Endodermal cell (in vitro differentiated cells): ENCODE results near the gene NTRK2. TPM values are rescaled to one million over a fixed set of nuclear protein-coding genes. Genes with fewer than 3 reads are reported as not detected.
A peak's percentile ranks its signal among the peaks of the same experiment; 100 is the strongest.

ENCODE experiments used
- DNase-seq: peaks from one replicate; pipeline ENCODE4 v3.0.0-alpha.2; 2017
- H3K27ac ChIP-seq: 2 replicates; pipeline ENCODE4 v1.5.1; 2013; ENCODE audit warnings: mild to moderate bottlenecking, low read depth, low read length, moderate library complexity
- H3K27me3 ChIP-seq: 2 replicates; pipeline ENCODE4 v1.6.1; 2013; ENCODE audit warnings: mild to moderate bottlenecking, low read length, moderate library complexity; ENCODE audit not compliant: insufficient read depth, control insufficient read depth, poor library complexity, severe bottlenecking
- H3K36me3 ChIP-seq: 2 replicates; pipeline ENCODE4 v1.7.0; 2013; ENCODE audit warnings: mild to moderate bottlenecking, low read length, moderate library complexity; ENCODE audit not compliant: control insufficient read depth, insufficient read depth
- H3K4me1 ChIP-seq: one replicate; pipeline ENCODE4 v1.7.0; 2013; ENCODE audit warnings: low read length; ENCODE audit not compliant: control insufficient read depth, insufficient read depth
- H3K4me3 ChIP-seq: 2 replicates; pipeline ENCODE4 v1.5.1; 2013; ENCODE audit warnings: mild to moderate bottlenecking, low read length, moderate library complexity
- H3K9ac ChIP-seq: 2 replicates; pipeline ENCODE4 v1.6.1; 2013; ENCODE audit warnings: mild to moderate bottlenecking, low read length, moderate library complexity; ENCODE audit not compliant: poor library complexity, severe bottlenecking; ENCODE audit errors: extremely low read depth
- H3K9me3 ChIP-seq: 2 replicates; pipeline ENCODE4 v1.6.1; 2013; ENCODE audit warnings: mild to moderate bottlenecking, low read length, moderate library complexity; ENCODE audit not compliant: control insufficient read depth
- H3K27ac Mint-ChIP-seq: 2 replicates; pipeline ENCODE4 v1.8.0; 2020; ENCODE audit warnings: mixed read lengths
- H3K27me3 Mint-ChIP-seq: 2 replicates; pipeline ENCODE4 v1.8.0; 2021; ENCODE audit warnings: mild to moderate bottlenecking, mixed read lengths; ENCODE audit not compliant: insufficient read depth
- H3K36me3 Mint-ChIP-seq: 2 replicates; pipeline ENCODE4 v1.8.0; 2020; ENCODE audit warnings: low read depth, mixed read lengths
- H3K4me1 Mint-ChIP-seq: 2 replicates; pipeline ENCODE4 v1.8.0; 2020; ENCODE audit warnings: mixed read lengths
- H3K4me3 Mint-ChIP-seq: 2 replicates; pipeline ENCODE4 v1.8.0; 2020; ENCODE audit warnings: mild to moderate bottlenecking, moderate library complexity, mixed read lengths
- H3K9me3 Mint-ChIP-seq: 2 replicates; pipeline ENCODE4 v1.8.0; 2020; ENCODE audit warnings: mild to moderate bottlenecking, mixed read lengths
- WGBS, 2 experiments: methylation state at CpG; one replicate each; pipeline versions ENCODE4 v1.1.5 to v1.1.7; 2013; ENCODE audit warnings: missing lambda C conversion rate in 2 of 2, mixed read lengths in 1 of 2; ENCODE audit not compliant: insufficient coverage in 1 of 2, insufficient read length in 1 of 2; 5-methylcytosine and 5-hydroxymethylcytosine counted together
- total RNA-seq, 2 donors: library from RNA; stranded (reverse); fragmentation: NEBNext Ultra II Directional in 1 of 2; extraction: Animal tissue kit (Norgen Biotek cat#: 25700) in 1 of 2; gene quantifications; 2 replicates in 1 of 2; 3 replicates in 1 of 2; pipeline ENCODE4 v1.2.1, GENCODE V29; 2021
- TF ChIP-seq, protein P1 (sequence below): fragments of 200-600 bp; sonication (generic); conservative IDR thresholded peaks from 2 replicates; pipeline ENCODE4 v1.5.0; 2021; ENCODE audit warnings: antibody characterized with exemption, mild to moderate bottlenecking

The NTRK2 gene
- total RNA-seq, 2 donors from 2014 or later = 0.09 to 0.18 TPM

DNA sequence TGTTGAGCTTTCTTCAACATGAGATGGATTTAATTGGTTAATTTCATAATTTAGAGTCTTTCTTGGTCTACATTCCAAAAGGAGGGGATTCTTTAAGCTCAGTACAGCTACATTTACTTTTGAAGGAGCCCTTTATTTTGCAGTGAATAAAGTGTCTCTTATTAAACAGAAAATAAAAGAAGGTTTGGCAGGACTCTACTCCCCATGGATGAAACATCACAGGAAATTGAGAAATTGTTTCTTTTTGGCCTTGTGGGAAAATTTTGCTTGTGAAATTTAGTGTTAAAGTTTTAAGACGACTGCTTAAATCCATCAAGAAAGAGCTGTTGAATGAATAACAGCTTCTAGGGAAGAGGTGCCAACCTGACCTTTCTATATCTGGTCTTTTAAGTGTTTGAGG is 187.7 kb downstream of the NTRK2 start:
- DNase-seq = no peak
- H3K4me1 Mint-ChIP-seq = peaks cover 27% of the 10 kb centered on the region
- no peaks in the 10 kb centered on the region for H3K9me3 Mint-ChIP-seq
- 85% methylated on average over 1 of the region's 1 CpG; no CpG with 5 or more reads in 1 of the 2 experiments for WGBS, 2 experiments
- Histone ChIP-seq H3K4me3 (no peak overlapping the region), H3K9ac (no peak overlapping the region), H3K4me1 (peaks cover 10% of the 10 kb centered on the region), H3K27ac (no peak overlapping the region), H3K36me3 (no peaks in the 10 kb centered on the region), H3K27me3 (no peaks in the 10 kb centered on the region), H3K9me3 (no peaks in the 10 kb centered on the region)
- TF ChIP-seq, protein P1, sequence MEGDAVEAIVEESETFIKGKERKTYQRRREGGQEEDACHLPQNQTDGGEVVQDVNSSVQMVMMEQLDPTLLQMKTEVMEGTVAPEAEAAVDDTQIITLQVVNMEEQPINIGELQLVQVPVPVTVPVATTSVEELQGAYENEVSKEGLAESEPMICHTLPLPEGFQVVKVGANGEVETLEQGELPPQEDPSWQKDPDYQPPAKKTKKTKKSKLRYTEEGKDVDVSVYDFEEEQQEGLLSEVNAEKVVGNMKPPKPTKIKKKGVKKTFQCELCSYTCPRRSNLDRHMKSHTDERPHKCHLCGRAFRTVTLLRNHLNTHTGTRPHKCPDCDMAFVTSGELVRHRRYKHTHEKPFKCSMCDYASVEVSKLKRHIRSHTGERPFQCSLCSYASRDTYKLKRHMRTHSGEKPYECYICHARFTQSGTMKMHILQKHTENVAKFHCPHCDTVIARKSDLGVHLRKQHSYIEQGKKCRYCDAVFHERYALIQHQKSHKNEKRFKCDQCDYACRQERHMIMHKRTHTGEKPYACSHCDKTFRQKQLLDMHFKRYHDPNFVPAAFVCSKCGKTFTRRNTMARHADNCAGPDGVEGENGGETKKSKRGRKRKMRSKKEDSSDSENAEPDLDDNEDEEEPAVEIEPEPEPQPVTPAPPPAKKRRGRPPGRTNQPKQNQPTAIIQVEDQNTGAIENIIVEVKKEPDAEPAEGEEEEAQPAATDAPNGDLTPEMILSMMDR = no peak
- no peak overlapping the region for H3K27ac Mint-ChIP-seq
- no peaks in the 10 kb centered on the region for H3K36me3 Mint-ChIP-seq
- H3K4me3 Mint-ChIP-seq = no peak overlapping the region
- H3K27me3 Mint-ChIP-seq = peaks cover 2% of the 10 kb centered on the region

DNA sequence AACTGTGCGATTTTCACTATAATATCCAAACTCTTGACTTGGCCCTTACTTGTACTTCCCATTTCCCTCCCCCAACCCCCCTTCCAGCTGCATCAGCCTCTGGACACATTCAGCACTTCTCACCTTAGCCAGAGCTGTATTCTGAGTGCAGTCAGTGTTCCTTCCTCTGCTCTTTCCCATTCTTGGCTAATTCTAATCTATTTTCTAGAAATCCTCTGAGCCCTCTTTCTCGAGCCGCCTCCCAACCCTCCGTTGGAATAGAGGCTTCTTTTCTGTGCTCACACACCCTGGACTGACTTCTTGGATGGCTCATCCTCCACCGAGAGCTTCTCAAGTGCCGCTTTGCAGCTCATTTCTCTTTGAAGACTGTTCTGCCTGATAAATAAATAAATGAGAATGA is 188.8 kb downstream of the NTRK2 start:
- no peaks in the 10 kb centered on the region for H3K27me3 ChIP-seq
- no peak overlapping the region for H3K27ac ChIP-seq
- WGBS, 2 experiments = 77 to 88% methylated on average over 3 to 6 of the region's 6 CpGs
- DNase-seq = no peak
- H3K4me3 ChIP-seq = no peak overlapping the region
- H3K27me3 Mint-ChIP-seq = peaks cover 2% of the 10 kb centered on the region
- no peak overlapping the region for H3K9ac ChIP-seq
- H3K4me3 Mint-ChIP-seq = no peak overlapping the region
- no peaks in the 10 kb centered on the region for H3K36me3 ChIP-seq
- no peak overlapping the region for H3K27ac Mint-ChIP-seq
- TF ChIP-seq, protein P1 = no peak
- H3K36me3 Mint-ChIP-seq = no peaks in the 10 kb centered on the region
- H3K9me3 Mint-ChIP-seq = no peaks in the 10 kb centered on the region
- no peaks in the 10 kb centered on the region for H3K4me1 ChIP-seq
- no peaks in the 10 kb centered on the region for H3K9me3 ChIP-seq
- H3K4me1 Mint-ChIP-seq = peaks cover 24% of the 10 kb centered on the region

DNA sequence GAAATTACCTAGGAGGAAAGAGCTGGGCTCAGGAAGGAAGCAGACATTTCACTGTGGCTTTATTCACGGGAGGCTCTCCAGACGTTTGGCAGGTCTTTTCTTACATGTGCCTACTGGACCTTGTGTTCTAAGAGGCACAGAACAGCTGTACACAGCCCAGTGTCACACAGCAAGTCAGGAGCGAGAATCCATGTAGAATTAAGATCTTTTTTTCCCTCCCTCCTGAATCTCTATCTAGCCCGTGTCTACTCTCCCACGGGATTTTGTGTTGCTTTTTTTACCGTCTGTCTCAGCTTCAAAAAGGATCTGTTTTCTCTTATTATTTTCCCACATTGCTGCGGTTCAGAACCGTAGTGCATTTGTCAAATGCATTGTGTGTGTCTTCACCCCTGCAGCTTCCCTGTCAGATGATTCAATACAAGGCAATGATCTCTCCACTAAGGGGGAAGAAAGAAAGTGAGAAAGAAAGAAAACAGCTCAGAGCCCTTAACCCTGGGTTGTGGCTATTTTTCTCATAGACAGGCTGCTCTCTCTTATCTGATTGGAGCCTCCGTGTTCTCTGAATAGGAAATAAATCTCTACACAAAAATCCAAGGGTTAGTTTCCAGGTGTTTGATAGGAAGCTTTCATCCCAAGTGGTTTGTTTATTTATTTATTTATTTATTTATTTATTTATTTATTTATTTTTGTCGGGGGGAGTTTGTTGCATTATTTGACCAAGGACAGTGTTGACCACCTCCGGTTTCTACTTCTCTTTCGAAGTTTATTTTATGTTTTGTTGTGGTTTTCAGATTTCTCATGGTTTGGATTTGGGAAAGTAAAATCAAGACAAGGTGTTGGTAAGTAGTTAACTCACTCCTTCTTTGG is 191.0 kb downstream of the NTRK2 start:
- DNase-seq = no peak
- 56 to 76% methylated on average over 8 to 12 of the region's 12 CpGs for WGBS, 2 experiments
- H3K36me3 ChIP-seq = no peaks in the 10 kb centered on the region
- peak overlapping the region; percentile 95 for H3K27ac ChIP-seq
- H3K4me1 Mint-ChIP-seq = peaks cover 22% of the 10 kb centered on the region
- H3K4me1 ChIP-seq = no peaks in the 10 kb centered on the region
- H3K4me3 ChIP-seq = no peak overlapping the region
- H3K9me3 Mint-ChIP-seq = no peaks in the 10 kb centered on the region
- no peak overlapping the region for H3K27ac Mint-ChIP-seq
- TF ChIP-seq, protein P1 = no peak
- H3K9me3 ChIP-seq = no peaks in the 10 kb centered on the region
- H3K27me3 ChIP-seq = no peaks in the 10 kb centered on the region
- no peaks in the 10 kb centered on the region for H3K36me3 Mint-ChIP-seq
- H3K27me3 Mint-ChIP-seq = peaks cover 2% of the 10 kb centered on the region
- H3K4me3 Mint-ChIP-seq = no peak overlapping the region
- no peak overlapping the region for H3K9ac ChIP-seq
